ENCODE measurements around the gene CACNA2D4. TPM values are rescaled to one million over a fixed set of nuclear protein-coding genes. Genes with fewer than 3 reads are reported as not detected.

The CACNA2D4 gene
- total and polyA plus RNA-seq, 2 donors (not counting 3 experiments of a cell fraction or from before 2014, with no cell fraction given): 0.58 to 0.73 TPM

- Histone ChIP-seq H3K79me2 (ENCODE audit: control insufficient read depth, insufficient read depth, low read length) (no peaks in the 10 kb centered on the region), H3K4me2 (ENCODE audit: insufficient read depth, low read length) (no peak overlapping the region), H3K27me3 (ENCODE audit: control insufficient read depth in 2 of 2, insufficient read depth in 2 of 2, low read length in 2 of 2) (peaks cover 0 to 1% of the 10 kb centered on the region in 2 experiments), H2AFZ (ENCODE audit: low read depth, low read length) (no peak overlapping the region), H3K27ac (ENCODE audit: insufficient read depth, low read depth, low read length) (no peak overlapping the region), H4K20me1 (replicated peaks; ENCODE audit: control insufficient read depth, extremely low read depth, insufficient read depth, low read length) (no peaks in the 10 kb centered on the region), H3K9me1 (replicated peaks; ENCODE audit: control insufficient read depth, extremely low read depth, insufficient read depth, low read length) (no peaks in the 10 kb centered on the region), H3K36me3 (ENCODE audit: control insufficient read depth in 2 of 2, extremely low read depth in 1 of 2, insufficient read depth in 2 of 2, low read length in 2 of 2) (no peaks in the 10 kb centered on the region), H3K9me3 (replicated peaks; ENCODE audit: control insufficient read depth, insufficient read depth, low read length) (no peaks in the 10 kb centered on the region), H3K4me1 (ENCODE audit: control insufficient read depth, extremely low read depth, insufficient read depth, low read length) (no peaks in the 10 kb centered on the region), H3K4me3 (replicated peaks in 1 of 3; ENCODE audit: insufficient read depth in 1 of 3, low read depth in 1 of 3, low read length in 3 of 3) (no peak overlapping the region), H3K9ac (replicated peaks; ENCODE audit: extremely low read depth, insufficient read depth, low read length) (no peak overlapping the region)
- no peak for TF ChIP-seq EZH2 (IDR thresholded peaks at IDR 0.05; ENCODE audit: borderline replicate concordance, low read depth, low read length, severe bottlenecking)
- no peak for TF ChIP-seq GATA2 (IDR thresholded peaks at IDR 0.05; ENCODE audit: insufficient read depth, insufficient read length, low read depth, low read length)
- TF ChIP-seq POLR2AphosphoS5 (IDR thresholded peaks at IDR 0.05; ENCODE audit: insufficient read depth, low read depth, low read length): no peak
- TF ChIP-seq JUN (IDR thresholded peaks at IDR 0.05; ENCODE audit: borderline replicate concordance, insufficient read depth, insufficient read length, low read depth): no peak
- no peak for TF ChIP-seq FOS (IDR thresholded peaks at IDR 0.05; ENCODE audit: borderline replicate concordance, insufficient read depth, low read length)
- no peak for TF ChIP-seq MAX (IDR thresholded peaks at IDR 0.05; ENCODE audit: insufficient read depth, insufficient read length)
- TF ChIP-seq, protein P1, sequence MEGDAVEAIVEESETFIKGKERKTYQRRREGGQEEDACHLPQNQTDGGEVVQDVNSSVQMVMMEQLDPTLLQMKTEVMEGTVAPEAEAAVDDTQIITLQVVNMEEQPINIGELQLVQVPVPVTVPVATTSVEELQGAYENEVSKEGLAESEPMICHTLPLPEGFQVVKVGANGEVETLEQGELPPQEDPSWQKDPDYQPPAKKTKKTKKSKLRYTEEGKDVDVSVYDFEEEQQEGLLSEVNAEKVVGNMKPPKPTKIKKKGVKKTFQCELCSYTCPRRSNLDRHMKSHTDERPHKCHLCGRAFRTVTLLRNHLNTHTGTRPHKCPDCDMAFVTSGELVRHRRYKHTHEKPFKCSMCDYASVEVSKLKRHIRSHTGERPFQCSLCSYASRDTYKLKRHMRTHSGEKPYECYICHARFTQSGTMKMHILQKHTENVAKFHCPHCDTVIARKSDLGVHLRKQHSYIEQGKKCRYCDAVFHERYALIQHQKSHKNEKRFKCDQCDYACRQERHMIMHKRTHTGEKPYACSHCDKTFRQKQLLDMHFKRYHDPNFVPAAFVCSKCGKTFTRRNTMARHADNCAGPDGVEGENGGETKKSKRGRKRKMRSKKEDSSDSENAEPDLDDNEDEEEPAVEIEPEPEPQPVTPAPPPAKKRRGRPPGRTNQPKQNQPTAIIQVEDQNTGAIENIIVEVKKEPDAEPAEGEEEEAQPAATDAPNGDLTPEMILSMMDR (IDR thresholded peaks at IDR 0.05; ENCODE audit: extremely low read depth in 1 of 2, insufficient read depth in 1 of 2, low read depth in 1 of 2, low read length in 2 of 2): no peak
- TF ChIP-seq MYC (IDR thresholded peaks at IDR 0.05; ENCODE audit: low read depth, low read length): no peak
- TF ChIP-seq POLR2A (IDR thresholded peaks at IDR 0.05; ENCODE audit: low read depth, low read length): no peak
- ChIA-PET POLR2A (no interaction called here), CTCF (interaction anchor here (1.2 kb wide), 1 partner anchor 28 kb away, joined by 3 read pairs; no protein-coding TSS in a partner anchor)
- intact Hi-C loops (cut with micrococcal nuclease) (no loop called here), dilution Hi-C loops (cut with MboI; ENCODE audit: extremely low pct_ligation_motif_present, low sequenced_read_pairs) (no loop called here)
- DNase-seq (ENCODE audit: low read depth, low spot score) (peak; percentile 10), FAIRE-seq (peak; percentile 86)
- no TSS peak for BruUV-seq (replicated peaks)
Observed at GRCh38 chr12:1912580-1913376, 5.7 kb downstream of the CACNA2D4 start.

Measured in endothelial cell of umbilical vein (primary cell).